Vagina (tissue), 2 donors: ENCODE measurements around the gene AMIGO3.
"Not testable (repeated sequence)": the region's sequence is repeated elsewhere in the genome, so short reads cannot be mapped to it uniquely, and the experiment has no call there.

ENCODE experiments used
- CTCF ChIP-seq, 3 experiments: fragments of 450-650 bp in 2 of 3; fragments of 200-600 bp in 1 of 3; sonication (generic) in 1 of 3; IDR thresholded peaks; one replicate each; pipeline ENCODE4 v1.5.1; 2017 to 2019; ENCODE audit warnings: antibody characterized with exemption in 3 of 3, mild to moderate bottlenecking in 2 of 3, moderate library complexity in 2 of 3
- POLR2A ChIP-seq, 2 donors: fragments of 450-650 bp; IDR thresholded peaks; one replicate each; pipeline ENCODE4 v1.6.1; 2017; ENCODE audit warnings: antibody characterized with exemption in 2 of 2, mild to moderate bottlenecking in 2 of 2, moderate library complexity in 2 of 2

DNA sequence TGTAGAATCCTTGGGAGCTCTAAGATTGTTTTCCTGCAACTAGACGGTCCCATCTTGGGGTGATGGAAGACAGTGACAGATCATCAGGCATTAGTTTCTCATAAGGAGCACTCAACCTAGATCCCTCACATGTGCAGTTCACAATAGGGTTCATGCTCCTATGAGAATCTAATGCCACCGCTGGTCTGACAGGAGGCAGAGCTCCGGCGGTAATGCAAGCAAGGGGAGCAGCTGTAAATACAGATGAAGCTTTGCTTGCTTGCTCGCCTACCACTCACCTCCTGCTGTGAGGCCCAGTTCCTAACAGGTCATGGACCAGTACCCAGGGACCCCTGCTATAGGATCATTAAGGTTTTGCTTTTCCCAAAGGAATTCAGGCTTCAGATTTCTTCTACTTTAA lies 29.4 kb upstream of the AMIGO3 start:
- not testable (repeated sequence) for TF ChIP-seq CTCF, POLR2A (IDR thresholded peaks at IDR 0.05)
